Stimulated activated CD8-positive, alpha-beta memory T cell treated with anti-CD3 and anti-CD28 coated beads, Interleukin-7, amount 100 ng/mL, for 48 hours (primary cell): ENCODE results near the gene UNC13C.

Source experiments
- DNase-seq, 2 donors: peaks; one replicate each; pipeline ENCODE4 v3.0.0-alpha.2; 2020; ENCODE audit warnings: low read depth in 1 of 2; ENCODE audit errors: extremely low read depth in 1 of 2

The UNC13C gene

DNA sequence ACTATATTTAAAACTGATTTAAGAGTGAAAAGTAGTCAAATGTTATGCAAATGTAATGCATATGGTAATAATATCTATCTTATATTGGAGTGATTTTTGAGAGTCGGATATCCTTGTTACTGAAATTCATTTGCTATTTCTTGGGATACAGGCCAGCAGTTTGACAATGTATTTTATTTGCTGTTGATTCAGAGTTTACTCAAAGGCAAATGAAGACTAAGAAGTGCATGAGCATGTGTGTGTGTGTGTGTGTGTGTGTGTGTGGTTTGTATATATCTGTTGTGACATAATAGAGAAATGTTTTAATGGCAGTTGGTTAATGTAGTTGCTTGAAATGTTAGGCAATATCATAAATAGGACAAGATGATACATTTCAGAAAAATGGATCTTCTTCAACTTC, 39.0 kb downstream of the UNC13C start:
- DNase-seq, result no peak

DNA sequence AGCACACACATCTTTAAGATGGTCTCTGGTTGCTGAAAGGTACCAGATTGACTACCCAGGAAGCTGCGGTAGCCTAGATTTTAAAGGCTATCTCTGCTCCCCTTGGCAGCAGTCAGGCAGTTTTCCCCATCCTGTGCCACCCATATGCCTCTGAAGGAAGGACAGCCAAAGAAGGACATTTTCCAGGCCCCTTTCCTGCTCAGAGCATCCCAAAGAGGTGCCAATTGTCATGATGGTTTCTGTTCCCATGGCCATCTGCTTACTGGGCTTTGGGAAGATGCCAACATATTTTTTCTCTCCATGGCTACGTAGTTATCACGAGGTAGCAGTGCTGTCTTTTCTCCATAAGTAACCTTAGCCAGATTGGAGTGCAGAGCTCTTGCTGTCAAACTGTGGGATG, 39.7 kb downstream of the UNC13C start:
- DNase-seq, result no peak

DNA sequence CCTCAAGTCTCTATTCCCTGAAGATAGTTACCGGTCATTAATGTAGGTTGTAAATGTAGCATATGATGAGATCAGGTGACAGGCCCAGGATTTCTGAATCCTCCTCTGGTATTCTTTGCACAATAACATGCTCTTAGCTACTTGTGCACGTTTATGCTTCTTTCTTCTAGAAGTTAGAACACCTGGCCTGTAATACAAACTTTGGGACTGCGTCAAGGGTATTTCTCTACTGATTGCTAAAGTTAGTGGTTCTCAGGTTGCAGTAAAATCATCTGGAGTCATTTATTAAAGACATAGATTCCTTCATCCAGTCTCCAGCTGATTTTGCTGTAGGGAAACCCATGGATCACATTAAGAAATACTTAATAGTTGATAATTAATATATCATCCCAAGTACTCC, 48.0 kb downstream of the UNC13C start:
- no peak for DNase-seq

DNA sequence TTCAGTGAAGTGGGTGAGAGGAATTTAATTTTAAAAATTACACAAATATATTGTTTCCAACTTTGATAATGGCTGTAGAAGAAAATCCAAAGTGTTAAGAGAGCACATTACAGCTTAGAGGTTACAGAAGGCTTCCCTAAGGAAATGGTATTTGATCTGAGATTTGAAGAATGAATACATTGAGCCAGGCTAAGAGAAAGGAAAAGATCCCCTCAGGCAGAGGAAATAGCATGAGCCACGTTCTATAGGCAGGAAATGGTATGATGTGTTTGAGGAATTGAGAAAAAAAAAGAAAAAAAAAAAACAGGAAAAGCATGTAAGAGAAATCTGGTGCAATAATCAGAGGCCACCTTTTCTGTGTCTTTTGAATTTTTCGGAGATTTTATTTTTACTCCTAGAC, 48.6 kb downstream of the UNC13C start:
- no peak for DNase-seq

DNA sequence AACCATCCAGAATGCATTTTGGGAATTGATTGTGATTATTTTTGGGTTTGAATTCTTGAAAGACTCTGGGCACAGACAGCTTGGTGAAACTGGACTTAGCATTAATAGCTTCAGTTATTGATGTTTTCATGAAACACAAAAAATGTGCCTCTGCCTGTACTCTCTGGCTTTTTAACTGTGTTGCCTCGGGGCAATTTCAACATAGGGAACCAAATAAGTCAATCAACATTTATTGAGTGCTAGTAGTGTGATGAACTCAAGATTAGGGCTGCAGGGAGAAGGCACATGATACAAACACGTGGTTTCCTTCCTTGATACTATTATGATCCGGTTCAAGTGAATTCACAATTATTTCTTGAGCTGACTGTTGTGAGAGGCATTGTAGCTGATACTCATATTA, 50.8 kb downstream of the UNC13C start:
- DNase-seq, result no peak

DNA sequence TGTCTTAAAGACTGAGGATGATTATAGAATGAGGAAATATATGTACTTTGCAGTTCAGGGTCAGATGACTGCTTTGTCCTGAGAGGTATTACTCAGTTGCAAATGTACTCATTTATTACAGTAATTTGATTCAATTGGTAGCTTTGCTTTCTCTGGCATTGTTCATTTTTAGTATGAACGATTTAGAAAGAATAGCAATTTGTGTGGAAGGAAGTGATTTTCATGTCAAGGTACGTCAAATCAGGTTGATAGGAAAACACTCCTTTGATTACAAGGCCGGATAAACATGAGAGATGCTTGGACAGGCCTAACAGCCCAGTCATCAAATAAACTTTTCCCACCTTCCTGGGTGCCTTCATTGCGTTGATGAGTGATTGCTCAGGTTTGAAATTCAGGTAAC, 53.8 kb downstream of the UNC13C start:
- no peak for DNase-seq

DNA sequence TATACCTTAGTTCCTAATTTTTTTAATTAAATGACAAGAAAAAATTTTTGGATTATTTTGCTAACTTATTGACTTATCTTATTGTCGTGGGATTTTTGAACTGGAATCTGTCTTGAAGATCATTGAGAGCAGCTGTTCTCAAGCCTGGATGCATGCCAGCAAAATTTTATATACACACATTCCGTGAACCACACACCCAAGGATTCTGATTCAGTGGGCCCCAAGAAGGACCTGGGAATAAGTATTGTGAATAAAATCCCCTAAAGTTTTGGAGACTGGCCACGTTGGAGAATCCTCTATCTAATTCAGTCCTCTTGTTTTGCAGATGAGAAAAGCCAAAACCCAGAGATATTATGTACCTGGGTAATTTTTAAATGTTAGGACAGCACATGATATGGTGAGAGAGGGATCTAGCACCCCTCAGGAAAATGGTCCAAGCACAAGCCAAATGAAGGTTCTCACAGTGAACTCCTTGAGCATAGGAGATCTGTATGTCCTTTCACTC, 55.2 kb downstream of the UNC13C start:
- no peak for DNase-seq

DNA sequence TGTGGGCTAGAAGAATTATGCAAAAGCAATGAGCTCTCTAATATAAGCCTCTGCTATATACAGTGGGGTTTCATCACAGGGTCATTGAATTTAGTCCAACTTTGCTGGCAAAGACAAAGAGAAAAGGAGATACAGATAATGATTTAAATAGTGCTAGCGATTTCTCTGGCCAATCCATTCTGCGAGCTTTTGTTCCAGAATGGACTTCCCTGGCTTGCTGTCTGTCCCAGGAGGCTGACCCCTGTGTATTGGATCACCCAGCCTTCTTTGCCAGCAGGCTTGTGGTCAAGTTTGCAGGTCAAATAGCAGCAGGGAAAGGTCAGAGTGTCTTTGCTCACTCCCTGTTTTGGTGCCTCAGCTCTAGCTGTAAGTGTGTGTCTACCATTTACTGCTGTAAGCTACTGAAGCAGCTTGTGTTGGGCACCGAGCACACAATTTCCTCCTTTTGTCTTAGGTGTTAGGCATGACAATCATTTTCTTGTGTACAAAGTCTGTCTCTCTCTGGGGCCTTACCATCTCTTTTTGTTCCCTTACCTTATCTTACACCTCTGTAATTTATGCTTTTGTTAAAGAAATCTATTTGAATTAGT, 55.7 kb downstream of the UNC13C start:
- DNase-seq, result no peak

DNA sequence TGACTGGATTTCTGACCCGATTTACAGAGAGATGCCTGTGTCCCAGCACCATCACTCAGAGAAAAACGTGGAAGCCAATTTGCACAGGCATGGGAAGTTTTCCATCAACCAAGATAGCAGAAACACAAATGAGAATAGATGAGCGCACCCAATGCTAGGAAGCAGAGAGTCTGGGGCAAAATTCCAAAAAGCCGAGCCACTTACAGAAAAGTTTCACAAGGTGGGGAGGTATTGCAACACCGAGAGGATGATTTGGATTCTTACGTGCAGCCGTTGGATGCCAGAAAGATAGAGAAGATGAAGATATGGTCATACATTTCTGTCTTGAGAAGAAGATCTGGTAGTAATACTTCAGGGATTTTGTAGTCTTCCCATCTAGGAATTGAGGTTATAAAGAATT, 57.4 kb downstream of the UNC13C start:
- no peak for DNase-seq

DNA sequence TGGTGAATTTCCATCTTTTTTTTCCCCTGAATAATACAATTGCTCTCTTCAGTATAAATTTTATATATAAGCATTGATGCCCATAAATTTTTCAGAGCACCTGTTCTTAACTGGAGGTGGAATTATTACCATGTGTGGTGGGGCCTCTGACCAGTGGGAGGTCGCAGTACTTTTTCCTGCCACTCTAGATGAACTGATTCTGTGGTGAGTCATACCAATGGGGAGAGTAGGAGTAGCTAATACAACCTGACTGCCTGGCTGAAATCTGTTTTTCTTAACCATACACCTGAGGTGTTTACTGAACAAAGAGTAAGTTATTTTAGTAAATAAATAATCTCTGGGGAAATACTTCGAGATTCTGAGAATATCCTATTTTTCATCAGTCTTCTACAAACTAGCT, 67.2 kb downstream of the UNC13C start:
- DNase-seq, result no peak

DNA sequence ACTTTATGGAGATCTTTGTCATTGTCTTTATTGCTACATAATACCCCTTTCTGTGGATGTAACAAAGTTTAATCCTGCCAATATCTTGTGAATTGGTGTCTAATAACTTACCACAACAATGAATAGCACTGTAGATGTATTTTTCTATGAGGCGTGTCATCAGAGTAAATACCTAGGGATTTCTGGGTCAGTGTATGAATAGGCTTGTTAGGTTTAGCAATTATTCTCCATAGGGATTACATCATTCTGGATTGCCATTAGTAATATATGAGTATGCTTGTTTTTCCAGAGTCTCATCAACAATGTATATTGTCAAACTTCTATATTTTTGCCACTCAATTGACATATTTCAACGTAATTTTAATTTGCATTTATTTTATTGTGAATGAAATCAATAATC, 67.9 kb downstream of the UNC13C start:
- no peak for DNase-seq

DNA sequence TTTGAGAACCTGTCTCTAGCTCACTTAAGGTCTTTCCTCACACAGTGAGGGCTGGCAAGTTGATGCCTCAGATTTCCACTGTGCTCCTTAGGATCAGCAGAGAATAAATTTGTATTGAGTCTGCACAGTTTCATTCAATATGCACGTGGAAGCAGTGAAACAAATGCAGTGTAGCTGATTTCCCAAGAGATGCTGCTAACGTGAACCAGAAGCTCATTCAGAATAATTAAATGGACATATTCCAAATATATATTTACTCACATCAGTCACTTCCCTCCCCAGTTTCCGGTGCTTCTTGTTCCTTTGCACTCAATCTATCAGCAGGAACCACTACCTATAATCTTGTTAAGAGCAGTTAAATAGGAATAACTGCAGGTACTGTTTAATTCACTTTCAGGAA, 86.1 kb downstream of the UNC13C start:
- DNase-seq, result no peak

DNA sequence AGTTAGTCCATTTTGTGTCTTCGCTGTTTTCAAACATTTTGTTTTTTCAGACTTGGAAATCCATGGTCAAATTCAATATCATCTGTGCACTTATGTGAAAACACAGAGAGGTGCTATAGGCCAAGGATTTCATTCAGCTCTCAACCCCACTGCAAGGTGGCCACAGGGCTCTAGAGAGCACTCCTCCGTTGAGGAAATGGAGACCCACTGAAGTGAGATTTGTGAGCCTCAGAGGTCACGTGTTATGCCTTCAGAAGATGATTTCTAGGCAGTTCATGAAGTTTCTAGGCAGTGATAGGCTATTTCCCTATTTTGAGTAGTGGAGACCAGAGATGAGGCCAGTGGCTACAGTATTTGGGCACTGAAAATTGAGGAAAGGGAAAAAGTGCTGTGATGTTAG, 88.2 kb downstream of the UNC13C start:
- DNase-seq, result no peak

DNA sequence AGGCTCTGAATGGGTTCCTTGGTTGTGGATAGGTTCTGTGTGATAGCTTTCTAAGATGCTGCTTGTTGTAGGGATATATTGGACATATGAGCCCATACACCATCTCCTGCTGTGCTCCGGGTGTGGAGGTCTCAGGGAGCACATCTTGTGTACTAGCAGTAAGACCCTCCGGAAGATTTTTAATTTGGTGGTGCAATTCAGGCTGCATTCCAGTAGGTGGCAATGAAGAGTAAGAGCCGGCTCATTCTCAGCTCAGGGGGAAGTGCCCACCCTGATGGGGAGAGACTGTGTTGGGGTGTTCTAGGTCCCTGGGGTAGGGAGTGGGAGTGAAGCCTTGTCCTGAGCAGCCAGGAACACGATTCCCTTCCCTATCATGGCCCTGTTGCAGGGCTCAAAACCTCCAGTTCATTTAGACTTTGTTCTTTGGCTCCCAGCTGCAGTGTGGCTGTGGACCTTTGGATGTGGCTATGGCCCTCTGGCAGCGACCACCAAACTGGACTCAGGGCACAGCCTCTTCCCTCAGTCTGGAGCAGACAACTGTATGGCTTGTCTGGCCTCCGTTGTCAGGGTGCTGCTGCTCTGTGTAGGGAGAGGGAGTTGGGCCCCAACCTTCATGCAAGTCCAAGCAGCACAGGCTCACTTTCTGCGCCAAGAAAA, 104.7 kb downstream of the UNC13C start:
- DNase-seq, result no peak

DNA sequence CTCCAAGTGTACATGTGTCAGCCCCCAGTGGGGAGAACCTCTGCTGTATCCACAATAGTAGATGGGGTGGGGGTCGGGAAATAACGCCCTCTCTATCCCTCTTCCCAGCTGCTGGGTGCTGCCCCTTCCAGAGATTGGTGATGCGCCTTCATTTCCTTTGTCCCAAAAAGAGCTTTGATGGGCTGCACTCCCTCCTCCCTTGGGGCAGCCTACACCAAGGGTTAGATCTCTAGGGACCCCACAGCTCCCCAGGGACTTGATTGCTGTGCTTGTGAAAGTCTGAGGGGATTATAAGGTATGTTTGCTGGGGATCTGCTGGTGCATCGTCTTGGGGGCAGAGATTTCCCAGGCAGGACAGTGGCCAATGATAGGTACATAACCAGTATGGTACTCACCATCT, 105.3 kb downstream of the UNC13C start:
- DNase-seq, result no peak

DNA sequence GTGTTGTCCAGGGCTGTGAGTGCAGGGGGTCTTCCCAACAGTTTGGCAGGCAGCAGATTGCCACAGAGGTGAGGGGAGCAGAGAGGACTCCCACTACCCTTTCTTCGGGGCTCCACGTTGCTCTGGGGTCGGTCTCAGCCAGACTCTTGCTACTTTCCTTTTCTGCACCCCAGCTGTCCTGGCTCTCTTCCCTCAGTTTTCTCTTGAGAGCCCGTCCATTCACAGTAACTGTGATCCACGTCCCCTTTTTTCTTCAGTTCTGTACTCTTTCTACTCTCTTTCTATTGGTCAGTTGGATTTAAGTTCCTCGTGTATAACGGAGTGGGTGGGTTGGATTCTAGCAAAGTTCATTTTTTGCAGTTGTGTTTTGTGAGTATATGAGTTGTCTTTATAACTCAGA, 105.8 kb downstream of the UNC13C start:
- DNase-seq, result no peak

DNA sequence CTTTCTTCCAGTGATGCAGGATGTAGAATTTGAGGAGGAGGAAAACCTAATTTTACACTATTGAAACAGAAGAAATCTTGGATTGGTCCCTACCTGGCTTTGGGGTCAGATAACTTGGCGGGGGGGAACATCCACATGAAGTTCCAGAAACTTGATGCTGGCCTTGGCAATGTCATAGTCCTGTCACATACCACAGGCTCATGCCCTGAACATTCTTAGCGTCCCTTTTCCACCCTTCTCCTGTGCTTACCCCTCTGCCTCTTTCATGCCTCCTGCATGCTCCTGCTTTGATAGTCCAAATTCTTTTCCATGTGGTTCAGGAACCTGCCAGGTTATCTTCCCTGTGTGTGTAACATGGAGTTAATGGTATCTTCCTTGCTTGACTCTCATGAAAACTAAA, 110.6 kb downstream of the UNC13C start:
- DNase-seq, result no peak

DNA sequence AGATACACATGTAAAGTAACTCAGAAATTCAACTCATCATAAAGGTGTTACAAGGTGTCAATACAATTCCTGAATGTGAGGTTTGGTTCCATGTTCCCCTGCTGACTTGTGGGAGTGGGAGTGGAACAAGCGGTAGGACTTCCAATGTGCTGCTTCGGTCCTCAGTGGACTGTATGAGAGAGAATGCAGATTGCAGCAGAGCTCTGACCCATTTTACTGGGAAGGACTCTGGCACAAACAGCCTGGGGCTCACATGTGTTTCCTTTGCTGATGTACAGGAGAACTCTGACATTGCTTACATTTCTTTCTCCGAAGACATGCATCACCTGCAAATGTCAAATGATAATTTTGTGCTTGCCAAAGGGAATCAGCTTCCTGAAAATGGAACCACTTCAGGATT, 111.5 kb downstream of the UNC13C start:
- no peak for DNase-seq

DNA sequence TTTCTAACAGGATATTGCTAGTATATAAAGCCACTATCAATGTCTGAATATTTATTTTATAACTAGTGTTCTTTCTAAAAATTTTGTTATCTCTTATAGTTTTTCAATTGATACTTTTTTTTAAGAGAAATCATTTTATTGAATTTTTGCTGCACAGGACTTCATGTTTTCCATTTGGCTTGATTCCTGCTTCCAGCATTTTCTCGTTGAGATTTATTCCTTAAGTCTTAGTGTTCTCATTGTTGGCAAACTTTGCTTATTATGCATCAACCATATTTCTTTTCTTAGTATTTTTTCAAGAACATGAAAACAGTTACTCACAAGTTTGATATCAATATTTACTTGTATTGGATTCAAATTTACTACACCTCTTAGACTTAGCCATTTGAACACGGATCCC, 113.4 kb downstream of the UNC13C start:
- DNase-seq, result no peak

DNA sequence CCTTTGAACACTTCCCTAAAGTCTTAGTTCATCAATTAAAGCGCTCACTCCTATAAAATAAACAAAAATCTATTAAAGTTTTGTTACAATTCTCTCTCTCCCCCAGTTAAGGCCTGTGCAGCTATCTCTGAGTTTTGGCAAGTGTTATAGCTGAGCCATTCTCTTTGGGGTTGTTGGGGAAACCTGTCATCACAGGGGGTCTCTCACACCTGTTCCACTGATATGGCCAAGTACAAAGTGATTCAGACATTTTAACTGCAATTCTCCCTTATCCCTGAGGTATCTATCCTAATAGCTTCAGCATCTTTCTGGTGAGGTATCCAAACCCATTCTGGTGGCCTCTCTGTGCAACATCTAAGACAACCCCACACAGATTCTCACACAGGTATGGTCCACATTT, 116.4 kb downstream of the UNC13C start:
- no peak for DNase-seq

DNA sequence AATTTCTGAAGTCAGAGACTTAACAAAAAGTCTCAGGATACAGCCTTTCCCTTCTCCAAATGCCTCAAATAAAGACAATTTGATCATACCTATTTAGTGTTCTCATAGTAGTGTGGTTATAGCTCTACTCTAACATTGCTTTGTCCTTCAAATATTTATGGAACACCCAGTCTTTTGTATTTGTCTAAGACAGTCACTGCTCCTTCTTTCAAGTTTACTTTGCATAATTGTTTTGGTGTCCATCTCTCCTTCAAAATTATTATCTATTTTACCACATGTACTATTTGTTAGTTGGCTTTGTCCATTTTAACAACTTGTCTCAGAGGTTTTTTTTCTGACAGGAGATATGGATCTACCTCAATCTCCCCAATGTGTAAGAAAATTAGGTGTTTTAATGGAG, 118.8 kb downstream of the UNC13C start:
- DNase-seq, result no peak

DNA sequence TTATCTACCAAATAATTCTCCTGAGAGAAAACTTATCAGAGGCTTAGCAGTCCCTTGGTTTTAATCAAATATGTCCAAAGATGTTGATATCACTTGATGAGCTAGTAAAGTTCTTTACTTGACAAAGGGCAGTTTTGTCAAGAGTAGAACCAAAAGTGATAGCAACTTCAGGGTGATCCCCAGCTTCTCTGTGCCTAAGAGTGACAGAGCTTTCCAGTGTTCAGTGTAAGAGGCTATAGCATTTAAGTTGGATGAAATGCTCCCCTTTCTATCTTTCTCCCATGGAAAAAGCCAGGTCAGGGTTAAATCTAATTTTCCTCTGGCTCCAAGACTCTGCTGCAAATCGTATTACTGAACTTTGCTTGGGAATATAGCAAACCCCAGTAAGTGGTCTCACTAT, 120.8 kb downstream of the UNC13C start:
- DNase-seq, result no peak

DNA sequence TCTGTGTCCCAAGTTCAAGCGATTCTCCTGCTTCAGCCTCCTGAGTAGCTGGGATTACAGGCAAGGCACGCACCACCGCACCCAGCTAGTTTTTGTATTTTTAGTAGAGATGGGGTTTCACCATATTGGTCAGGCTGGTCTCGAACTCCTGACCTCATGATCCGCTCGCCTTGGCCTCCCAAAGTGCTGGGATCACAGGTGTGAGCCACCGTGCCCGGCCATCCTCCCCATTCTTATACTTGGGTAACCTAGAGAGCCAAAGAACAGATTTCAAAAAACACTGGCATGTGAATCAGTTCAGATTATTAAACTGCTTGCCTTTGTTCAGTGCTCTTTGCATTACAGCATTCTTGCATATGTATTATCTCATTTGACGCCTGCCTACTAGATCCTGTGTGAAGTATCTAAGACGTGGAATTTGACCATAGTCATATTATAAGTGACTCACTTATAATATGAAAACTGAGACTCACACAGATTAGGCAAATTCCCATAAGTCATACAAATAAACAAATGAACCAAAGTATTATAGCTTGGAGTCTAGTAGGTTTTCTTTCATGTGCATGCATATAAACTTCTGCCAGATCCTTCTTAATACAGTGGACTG, 123.5 kb downstream of the UNC13C start:
- no peak for DNase-seq
